ENCODE data around the gene ATP2B2.

GRCh38 chr3:10455545-10455914, 49.9 kb downstream of the ATP2B2 start:
- no peak for TF ChIP-seq CTCF (IDR thresholded peaks at IDR 0.05)
- TF ChIP-seq POLR2AphosphoS5 (IDR thresholded peaks at IDR 0.05), result no peak
